ENCODE results near the gene EPSTI1.
A peak's percentile ranks its signal among the peaks of the same experiment; 100 is the strongest.
"Not testable (repeated sequence)": the region's sequence is repeated elsewhere in the genome, so short reads cannot be mapped to it uniquely, and the experiment has no call there.

The EPSTI1 gene

GRCh38 chr13:42994878-42995277 is 2.8 kb upstream of the EPSTI1 start:
- no CpG with 5 or more reads among the region's 1 CpG for WGBS, 2 donors (ENCODE audit: extremely low coverage in 2 of 2, insufficient read length in 2 of 2, insufficient replicate concordance in 1 of 2)
- H3K79me1 ChIP-seq (ENCODE audit: low read depth, low read length), result no peaks in the 10 kb centered on the region
- H4K91ac ChIP-seq (ENCODE audit: low read depth, low read length, poor library complexity), result no peak overlapping the region
- no peak overlapping the region for H3K14ac ChIP-seq (ENCODE audit: low read length)
- no peaks in the 10 kb centered on the region for H3K36me3 ChIP-seq (replicated peaks in 1 of 2; ENCODE audit: control insufficient read depth in 2 of 2, insufficient read depth in 2 of 2, low read length in 2 of 2)
- H3K27ac ChIP-seq (replicated peaks; ENCODE audit: low read length), result no peak overlapping the region
- H3K9me3 ChIP-seq (replicated peaks in 1 of 2; ENCODE audit: control insufficient read depth in 2 of 2, insufficient read depth in 1 of 2, low read depth in 1 of 2, low read length in 2 of 2), result no peaks in the 10 kb centered on the region
- H3K4me1 ChIP-seq (ENCODE audit: control insufficient read depth in 2 of 2, insufficient read depth in 1 of 2, low read depth in 1 of 2, low read length in 2 of 2), result peaks cover 0 to 1% of the 10 kb centered on the region in 2 donors
- no peak overlapping the region for H4K8ac ChIP-seq (ENCODE audit: low read depth, low read length)
- H2BK5ac ChIP-seq (ENCODE audit: low read length), result no peak overlapping the region
- DNase-seq (ENCODE audit: low spot score), result no peak
- no peak overlapping the region for H3K4me2 ChIP-seq (ENCODE audit: insufficient read depth, low read length, poor library complexity, severe bottlenecking)
- H2BK15ac ChIP-seq (ENCODE audit: low read length), result no peak overlapping the region
- no peak overlapping the region for H3K18ac ChIP-seq (ENCODE audit: low read length)
- no peak overlapping the region for H3K4ac ChIP-seq (ENCODE audit: low read length)
- no peak overlapping the region for H3K23ac ChIP-seq (ENCODE audit: low read depth, low read length, poor library complexity)
- H2BK12ac ChIP-seq (ENCODE audit: low read length), result no peak overlapping the region
- peaks cover 0 to 25% (median 9%) of the 10 kb centered on the region in 3 experiments for H3K27me3 ChIP-seq (ENCODE audit: control insufficient read depth in 3 of 3, insufficient read depth in 3 of 3, low read depth in 1 of 3, low read length in 3 of 3)
- no peak overlapping the region for H2BK120ac ChIP-seq (ENCODE audit: low read depth, low read length)
- no peak overlapping the region for H2AK5ac ChIP-seq (ENCODE audit: low read depth, low read length)
- no peak overlapping the region for H3K4me3 ChIP-seq (ENCODE audit: low read length in 2 of 2)
- H3K9ac ChIP-seq (ENCODE audit: low read depth, low read length, poor library complexity), result no peak overlapping the region
- no peak overlapping the region for H2AFZ ChIP-seq (ENCODE audit: low read length)

GRCh38 chr13:42992764-42993122 is 702 bp upstream of the EPSTI1 start:
- WGBS, 2 donors (ENCODE audit: extremely low coverage in 2 of 2, insufficient read length in 2 of 2, insufficient replicate concordance in 1 of 2), result no CpG with 5 or more reads among the region's 4 CpGs
- Histone ChIP-seq H3K27me3 (ENCODE audit: control insufficient read depth in 3 of 3, insufficient read depth in 3 of 3, low read depth in 1 of 3, low read length in 3 of 3) (peaks cover 0 to 25% (median 9%) of the 10 kb centered on the region in 3 experiments), H3K9me3 (replicated peaks in 1 of 2; ENCODE audit: control insufficient read depth in 2 of 2, insufficient read depth in 1 of 2, low read depth in 1 of 2, low read length in 2 of 2) (no peaks in the 10 kb centered on the region), H3K23ac (ENCODE audit: low read depth, low read length, poor library complexity) (no peak overlapping the region), H3K9ac (ENCODE audit: low read depth, low read length, poor library complexity) (no peak overlapping the region), H2BK12ac (ENCODE audit: low read length) (no peak overlapping the region), H4K91ac (ENCODE audit: low read depth, low read length, poor library complexity) (no peak overlapping the region), H2AFZ (ENCODE audit: low read length) (no peak overlapping the region), H2AK5ac (ENCODE audit: low read depth, low read length) (no peak overlapping the region), H3K14ac (ENCODE audit: low read length) (no peak overlapping the region), H2BK120ac (ENCODE audit: low read depth, low read length) (no peak overlapping the region), H3K4ac (ENCODE audit: low read length) (no peak overlapping the region), H3K4me1 (ENCODE audit: control insufficient read depth in 2 of 2, insufficient read depth in 1 of 2, low read depth in 1 of 2, low read length in 2 of 2) (peaks cover 0 to 1% of the 10 kb centered on the region in 2 donors), H2BK15ac (ENCODE audit: low read length) (no peak overlapping the region), H4K8ac (ENCODE audit: low read depth, low read length) (no peak overlapping the region), H3K36me3 (replicated peaks in 1 of 2; ENCODE audit: control insufficient read depth in 2 of 2, insufficient read depth in 2 of 2, low read length in 2 of 2) (no peaks in the 10 kb centered on the region), H2BK5ac (ENCODE audit: low read length) (no peak overlapping the region), H3K27ac (replicated peaks; ENCODE audit: low read length) (no peak overlapping the region), H3K4me3 (ENCODE audit: low read length in 2 of 2) (no peak overlapping the region), H3K4me2 (ENCODE audit: insufficient read depth, low read length, poor library complexity, severe bottlenecking) (no peak overlapping the region), H3K18ac (ENCODE audit: low read length) (no peak overlapping the region), H3K79me1 (ENCODE audit: low read depth, low read length) (no peaks in the 10 kb centered on the region)
- no peak for DNase-seq (ENCODE audit: low spot score)

- Histone ChIP-seq H3K27me3 (ENCODE audit: control insufficient read depth in 3 of 3, insufficient read depth in 3 of 3, low read depth in 1 of 3, low read length in 3 of 3) (peaks cover 0 to 25% (median 9%) of the 10 kb centered on the region in 3 experiments), H2BK15ac (ENCODE audit: low read length) (peak overlapping the region; percentile 75), H2AFZ (ENCODE audit: low read length) (peak overlapping the region; percentile 81), H3K4me2 (ENCODE audit: insufficient read depth, low read length, poor library complexity, severe bottlenecking) (peak overlapping the region; percentile 63)
- not testable (repeated sequence) for H2BK12ac ChIP-seq (ENCODE audit: low read length); H3K9ac ChIP-seq (ENCODE audit: low read depth, low read length, poor library complexity); H4K91ac ChIP-seq (ENCODE audit: low read depth, low read length, poor library complexity); H3K4ac ChIP-seq (ENCODE audit: low read length); H3K36me3 ChIP-seq (replicated peaks in 1 of 2; ENCODE audit: control insufficient read depth in 2 of 2, insufficient read depth in 2 of 2, low read length in 2 of 2); H2BK120ac ChIP-seq (ENCODE audit: low read depth, low read length); H3K27ac ChIP-seq (replicated peaks; ENCODE audit: low read length); H4K8ac ChIP-seq (ENCODE audit: low read depth, low read length); DNase-seq (ENCODE audit: low spot score); H2BK5ac ChIP-seq (ENCODE audit: low read length); H3K79me1 ChIP-seq (ENCODE audit: low read depth, low read length); H3K14ac ChIP-seq (ENCODE audit: low read length); H3K9me3 ChIP-seq (replicated peaks in 1 of 2; ENCODE audit: control insufficient read depth in 2 of 2, insufficient read depth in 1 of 2, low read depth in 1 of 2, low read length in 2 of 2); H3K4me3 ChIP-seq (ENCODE audit: low read length in 2 of 2); H3K18ac ChIP-seq (ENCODE audit: low read length); H3K4me1 ChIP-seq (ENCODE audit: control insufficient read depth in 2 of 2, insufficient read depth in 1 of 2, low read depth in 1 of 2, low read length in 2 of 2); H2AK5ac ChIP-seq (ENCODE audit: low read depth, low read length); H3K23ac ChIP-seq (ENCODE audit: low read depth, low read length, poor library complexity)
- no CpG with 5 or more reads among the region's 15 CpGs for WGBS, 2 donors (ENCODE audit: extremely low coverage in 2 of 2, insufficient read length in 2 of 2, insufficient replicate concordance in 1 of 2)
Measured at GRCh38 chr13:42991233-42991897, 676 bp downstream of the EPSTI1 start.

GRCh38 chr13:42990291-42991232 is 1.5 kb downstream of the EPSTI1 start:
- Histone ChIP-seq H2AK5ac (ENCODE audit: low read depth, low read length) (no peak overlapping the region), H2BK5ac (ENCODE audit: low read length) (no peak overlapping the region), H3K27me3 (ENCODE audit: control insufficient read depth in 3 of 3, insufficient read depth in 3 of 3, low read depth in 1 of 3, low read length in 3 of 3) (peaks cover 0 to 25% (median 9%) of the 10 kb centered on the region in 3 experiments), H3K4me3 (ENCODE audit: low read length in 2 of 2) (no peak overlapping the region), H2BK12ac (ENCODE audit: low read length) (no peak overlapping the region), H3K14ac (ENCODE audit: low read length) (no peak overlapping the region), H4K91ac (ENCODE audit: low read depth, low read length, poor library complexity) (no peak overlapping the region), H3K18ac (ENCODE audit: low read length) (no peak overlapping the region), H3K4me2 (ENCODE audit: insufficient read depth, low read length, poor library complexity, severe bottlenecking) (no peak overlapping the region), H3K27ac (replicated peaks; ENCODE audit: low read length) (no peak overlapping the region), H3K4me1 (ENCODE audit: control insufficient read depth in 2 of 2, insufficient read depth in 1 of 2, low read depth in 1 of 2, low read length in 2 of 2) (peaks cover 0 to 1% of the 10 kb centered on the region in 2 donors), H3K36me3 (replicated peaks in 1 of 2; ENCODE audit: control insufficient read depth in 2 of 2, insufficient read depth in 2 of 2, low read length in 2 of 2) (no peaks in the 10 kb centered on the region), H3K9me3 (replicated peaks in 1 of 2; ENCODE audit: control insufficient read depth in 2 of 2, insufficient read depth in 1 of 2, low read depth in 1 of 2, low read length in 2 of 2) (no peaks in the 10 kb centered on the region), H3K79me1 (ENCODE audit: low read depth, low read length) (no peaks in the 10 kb centered on the region), H2BK15ac (ENCODE audit: low read length) (no peak overlapping the region), H3K9ac (ENCODE audit: low read depth, low read length, poor library complexity) (no peak overlapping the region), H3K23ac (ENCODE audit: low read depth, low read length, poor library complexity) (no peak overlapping the region), H2BK120ac (ENCODE audit: low read depth, low read length) (no peak overlapping the region), H2AFZ (ENCODE audit: low read length) (no peak overlapping the region), H3K4ac (ENCODE audit: low read length) (no peak overlapping the region), H4K8ac (ENCODE audit: low read depth, low read length) (no peak overlapping the region)
- DNase-seq (ENCODE audit: low spot score), result no peak
- no CpG with 5 or more reads among the region's 10 CpGs for WGBS, 2 donors (ENCODE audit: extremely low coverage in 2 of 2, insufficient read length in 2 of 2, insufficient replicate concordance in 1 of 2)
